Sigmoid colon (tissue), 4 donors: ENCODE data around the gene TRABD2B.

ENCODE experiments used
- CTCF ChIP-seq, 4 experiments: fragments of 450-650 bp in 3 of 4; fragments of 200-600 bp in 1 of 4; IDR thresholded peaks; one replicate each; pipeline ENCODE4 v1.5.1; 2016 to 2019; ENCODE audit warnings: antibody characterized with exemption in 4 of 4, mild to moderate bottlenecking in 3 of 4, moderate library complexity in 2 of 4
- EP300 ChIP-seq, 4 donors: sonication (generic); formaldehyde crosslinking; IDR thresholded peaks; one replicate each; pipeline ENCODE4 v1.6.1; 2017; ENCODE audit warnings: antibody characterized with exemption in 4 of 4
- POLR2A ChIP-seq, 2 donors: fragments of 450-650 bp; IDR thresholded peaks; one replicate each; pipeline ENCODE4 v1.6.1; 2016; ENCODE audit warnings: antibody characterized with exemption in 2 of 2, mild to moderate bottlenecking in 2 of 2, moderate library complexity in 2 of 2

- TF ChIP-seq POLR2A (IDR thresholded peaks at IDR 0.05), result no peak
- TF ChIP-seq CTCF (IDR thresholded peaks at IDR 0.05), result no peak
- peak in 2 of 4 donors; percentile 20 to 89 for TF ChIP-seq EP300 (IDR thresholded peaks at IDR 0.05)
Measured at GRCh38 chr1:47963568-47964358, 33.4 kb downstream of the TRABD2B start.
